GM18861 (cell line): ENCODE measurements around the gene AMPD3.

Experiments used
- ATAC-seq: cut with Tn5 transposase; IDR thresholded peaks from one replicate; pipeline ENCODE4 v1.9.1; 2021; ENCODE audit not compliant: unreplicated experiment

The AMPD3 gene

DNA sequence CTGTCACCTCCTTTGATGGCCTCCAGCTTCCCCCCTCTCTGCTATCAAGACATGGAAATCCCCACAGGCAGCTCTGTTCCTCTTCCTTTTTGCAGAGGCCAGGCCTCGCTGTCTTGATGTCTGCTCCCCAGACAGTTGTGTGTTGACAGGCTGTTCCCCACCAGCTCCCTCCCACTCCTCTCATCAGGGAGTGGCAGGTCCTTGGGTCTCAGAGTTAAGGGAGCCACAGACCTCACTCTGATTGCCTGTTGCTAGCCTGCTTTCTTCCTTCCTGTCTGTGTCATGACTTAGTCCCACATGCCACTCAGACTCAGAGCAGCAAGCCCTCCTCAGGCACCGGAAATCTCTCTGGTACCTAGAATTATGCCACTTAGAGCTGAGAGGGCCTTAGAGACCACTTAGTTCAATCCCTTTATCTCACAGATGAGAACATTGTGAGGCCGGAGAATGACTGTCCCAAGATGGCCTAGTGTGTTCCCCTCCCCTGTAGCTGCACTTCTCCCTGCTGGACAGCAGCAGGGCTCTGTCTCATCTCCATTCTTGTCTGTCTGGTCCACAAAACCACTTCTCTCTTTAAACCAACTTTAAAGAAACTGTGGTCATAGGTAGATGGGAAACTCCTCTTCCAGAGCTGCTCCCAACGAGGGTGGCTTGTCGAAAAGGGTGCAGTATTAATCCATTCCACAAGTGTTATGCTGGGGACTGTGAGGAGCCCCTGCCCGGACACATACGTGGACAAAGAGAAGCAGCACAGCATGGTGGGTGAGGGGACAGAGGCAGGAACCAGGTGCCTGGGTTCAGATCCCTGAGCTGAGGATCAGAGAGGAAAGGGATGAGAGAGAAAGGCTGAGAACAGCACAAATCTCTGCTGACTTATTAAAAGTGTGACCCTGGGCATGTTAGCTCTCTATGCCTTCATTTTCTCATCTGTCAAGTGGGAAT, 4.2 kb downstream of the AMPD3 start:
- ATAC-seq = peak; percentile 46

DNA sequence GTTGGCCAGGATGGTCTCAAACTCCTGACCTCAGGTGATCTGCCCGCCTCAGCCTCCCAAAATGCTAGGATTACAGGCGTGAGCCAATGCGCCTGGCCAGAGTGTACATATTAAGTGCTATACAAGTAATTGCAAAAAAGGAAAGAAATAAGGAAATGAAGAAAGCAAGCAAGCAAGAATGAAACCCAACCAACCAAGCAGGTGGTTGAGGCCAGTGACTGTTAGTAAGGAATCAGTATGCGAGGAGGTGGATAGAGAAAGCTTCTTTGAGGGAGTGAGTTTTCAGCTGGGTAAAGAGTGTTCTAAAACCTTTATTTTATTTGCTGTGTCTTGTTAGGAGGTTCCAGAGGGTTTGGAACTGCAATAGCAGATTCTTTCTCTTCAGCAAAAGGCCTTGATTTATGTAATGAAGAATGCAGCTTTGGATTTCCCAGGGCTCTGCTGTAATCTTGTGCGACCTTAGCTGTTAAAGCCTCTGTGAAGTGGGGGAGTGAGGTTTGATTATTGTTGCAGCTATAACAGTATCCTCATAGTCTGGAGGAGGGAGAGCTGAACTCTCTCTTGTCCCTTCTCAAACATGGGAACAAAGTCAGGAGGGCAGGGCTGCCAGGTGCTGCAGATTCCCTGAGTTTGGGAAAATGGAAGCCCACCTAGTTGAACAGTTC, 5.7 kb downstream of the AMPD3 start:
- peak; percentile 33 for ATAC-seq

DNA sequence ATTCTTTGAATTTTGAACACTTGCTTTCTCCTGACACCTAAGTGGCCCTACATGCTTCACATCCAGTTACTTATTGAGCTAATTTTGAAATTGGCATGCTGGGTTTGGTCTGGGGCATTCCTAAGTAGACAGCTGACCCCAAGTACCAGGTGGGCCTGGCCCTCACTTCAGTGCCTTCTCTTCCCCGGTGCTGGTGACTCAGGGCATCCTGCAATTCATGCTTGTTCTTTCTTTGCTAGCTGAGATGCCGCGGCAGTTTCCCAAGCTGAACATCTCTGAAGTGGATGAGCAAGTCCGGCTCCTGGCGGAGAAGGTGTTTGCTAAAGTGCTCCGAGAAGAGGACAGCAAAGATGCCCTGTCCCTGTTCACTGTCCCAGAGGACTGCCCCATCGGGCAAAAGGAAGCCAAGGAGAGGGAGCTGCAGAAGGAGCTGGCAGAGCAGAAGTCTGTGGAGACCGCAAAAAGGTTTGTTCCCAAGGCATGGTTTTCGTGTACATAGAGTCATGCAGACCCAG, 6.3 kb downstream of the AMPD3 start:
- ATAC-seq = no peak

DNA sequence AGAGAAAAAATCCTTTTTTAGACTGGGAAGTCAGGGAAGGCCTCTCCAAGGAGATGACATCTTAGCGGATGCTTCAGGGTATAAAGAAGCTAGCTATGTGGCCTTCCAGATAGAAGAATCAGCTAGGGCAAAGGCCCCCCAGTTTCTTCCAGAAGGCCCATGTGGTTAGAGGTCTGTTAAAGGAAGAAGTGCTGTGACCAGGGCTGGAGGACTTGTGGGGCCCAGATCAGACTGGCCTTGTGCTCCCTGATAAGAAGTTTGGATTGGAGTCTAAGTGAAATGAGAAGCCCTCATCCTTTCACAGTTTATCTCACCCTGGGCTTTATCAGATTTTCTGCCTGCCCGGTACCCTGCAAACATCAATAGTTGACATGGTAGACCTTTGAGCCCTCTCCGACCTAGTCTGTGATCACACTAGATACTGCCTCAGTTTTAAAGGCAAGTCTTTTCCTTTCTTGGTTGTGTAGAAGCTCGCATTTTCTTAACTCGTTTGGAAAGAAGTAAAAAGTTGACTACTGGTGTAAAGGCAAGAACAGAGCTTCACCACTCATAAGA, 7.8 kb downstream of the AMPD3 start:
- ATAC-seq = no peak

DNA sequence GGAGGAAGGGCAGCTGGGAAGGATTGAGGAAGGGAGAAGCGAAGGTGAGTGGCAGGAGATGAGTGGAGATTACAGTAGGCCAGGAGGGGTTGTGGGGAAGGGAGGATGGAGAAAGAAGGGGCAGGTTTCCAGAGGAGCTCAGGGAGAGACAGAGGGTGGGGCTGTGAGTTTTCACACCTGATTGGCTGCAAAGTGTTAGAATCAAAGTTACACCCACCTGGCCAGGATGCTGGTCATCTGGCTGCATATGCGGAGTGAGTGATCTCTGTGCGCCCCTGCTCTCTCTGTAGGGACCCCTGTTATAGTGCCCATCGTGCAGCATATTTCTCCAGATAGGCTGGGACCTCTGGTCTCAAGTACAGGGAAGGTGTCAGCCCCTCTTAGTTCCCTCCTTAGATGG, 18.3 kb downstream of the AMPD3 start:
- ATAC-seq = no peak

DNA sequence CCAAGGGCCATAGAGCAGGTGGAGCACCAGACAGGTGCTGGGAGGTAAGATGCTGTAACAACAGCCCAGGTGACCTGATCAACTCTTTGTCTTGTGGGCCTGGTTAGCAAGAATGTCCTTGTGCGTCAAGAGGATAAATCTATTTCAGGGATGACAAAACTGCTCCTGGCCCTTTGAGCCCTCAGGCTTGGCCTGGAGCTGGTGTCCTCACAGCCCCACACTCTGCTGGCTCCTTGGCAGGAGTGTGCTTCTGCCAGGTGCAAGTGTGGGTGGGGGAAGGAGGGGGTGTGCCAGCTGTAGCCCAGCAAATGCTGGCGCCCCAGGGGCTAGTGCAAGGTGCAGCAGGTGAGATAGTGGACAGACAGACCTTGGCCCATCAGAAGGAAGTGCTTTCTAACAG, 19.5 kb downstream of the AMPD3 start:
- ATAC-seq = no peak

DNA sequence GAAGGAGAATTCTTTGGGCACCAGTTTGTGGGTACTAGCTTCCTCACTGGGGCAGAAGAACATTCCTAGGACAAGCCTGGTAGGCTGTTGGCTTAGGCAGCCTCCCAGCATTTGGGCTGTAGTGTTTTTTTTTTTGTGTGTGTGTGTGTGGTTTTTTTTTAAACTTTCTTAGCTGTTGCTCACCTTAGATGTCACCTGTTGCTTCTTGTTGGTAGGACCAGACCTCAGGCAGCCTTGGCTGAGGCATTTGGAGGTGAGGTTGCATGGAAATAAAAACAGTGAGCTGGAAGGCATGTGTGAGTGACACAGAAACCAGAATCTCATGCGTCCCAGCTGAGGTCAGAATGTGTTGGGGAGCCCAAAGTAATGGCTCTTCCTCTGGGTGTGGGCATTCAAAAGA, 21.3 kb downstream of the AMPD3 start:
- no peak for ATAC-seq

DNA sequence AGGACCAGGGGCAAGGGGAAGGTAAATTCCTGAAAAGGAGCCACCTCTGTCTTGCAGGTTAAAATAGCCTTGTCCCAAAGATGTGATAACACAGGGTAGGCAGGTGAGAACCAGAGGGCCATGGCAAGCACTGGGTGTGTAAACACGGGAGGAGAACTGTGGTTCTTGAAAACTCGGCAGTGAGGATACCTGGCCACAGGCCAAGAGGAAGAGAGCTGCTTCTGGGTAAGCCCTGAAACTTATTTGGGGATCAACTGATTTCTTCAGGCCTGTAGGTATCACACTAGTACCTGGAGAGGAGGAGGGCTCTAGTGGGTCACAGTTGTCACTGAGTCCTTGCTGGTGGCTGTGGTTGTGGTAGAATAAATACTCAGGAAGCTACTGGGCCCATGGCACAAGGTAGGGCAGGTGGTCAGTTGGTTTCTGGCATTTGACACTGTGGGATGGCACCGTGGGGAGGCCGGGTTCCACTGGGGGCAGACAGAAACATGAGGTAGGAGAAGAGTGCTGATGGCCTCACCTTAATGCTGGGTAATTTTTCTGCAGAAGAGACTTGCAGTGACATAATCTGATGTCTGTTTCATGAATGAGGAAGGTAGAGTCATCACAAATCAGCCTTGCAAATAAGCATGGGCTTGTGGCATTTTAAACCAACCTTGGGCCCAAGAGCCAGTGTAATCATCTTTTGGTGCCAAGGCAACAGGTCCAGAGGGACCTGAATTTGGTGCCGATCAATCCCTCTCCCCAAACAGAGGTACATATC, 22.0 kb downstream of the AMPD3 start:
- no peak for ATAC-seq

DNA sequence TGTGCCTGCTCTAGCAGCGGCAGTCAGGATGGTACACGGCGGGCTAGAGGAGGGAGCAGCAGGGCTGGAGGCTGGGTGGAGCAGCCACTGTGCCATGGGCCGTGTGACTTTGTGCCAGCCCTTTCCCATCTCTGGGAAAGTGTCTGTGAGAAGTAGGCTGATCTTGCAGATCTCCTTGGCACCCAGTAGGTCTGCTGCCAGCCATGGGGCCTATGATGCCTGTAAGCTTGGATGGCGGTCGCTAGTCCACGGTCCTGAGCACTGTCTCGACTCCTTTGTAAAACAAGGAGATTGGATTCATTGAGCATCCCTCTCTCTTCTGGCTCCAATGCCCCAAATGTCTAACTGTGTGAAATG, 22.6 kb downstream of the AMPD3 start:
- no peak for ATAC-seq

DNA sequence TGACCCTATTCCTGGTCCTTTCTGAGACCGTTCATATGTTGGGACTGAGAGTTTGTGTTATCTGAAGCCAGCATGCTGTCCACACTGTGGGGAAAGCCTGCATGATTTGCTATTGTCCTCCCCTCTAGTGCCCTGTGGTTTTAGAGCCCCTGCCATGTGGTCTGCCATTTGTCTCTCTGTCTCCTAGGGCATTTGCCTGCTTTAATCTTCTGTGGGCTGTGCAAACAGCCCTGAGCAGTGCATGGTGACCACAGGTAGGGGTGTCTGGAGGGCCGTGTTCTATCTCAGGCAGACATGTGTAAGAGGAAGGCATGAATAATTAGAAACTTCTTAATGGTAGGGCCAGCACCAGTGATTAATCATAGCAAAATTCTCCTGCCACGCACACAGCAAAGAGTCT, 23.0 kb downstream of the AMPD3 start:
- no peak for ATAC-seq

DNA sequence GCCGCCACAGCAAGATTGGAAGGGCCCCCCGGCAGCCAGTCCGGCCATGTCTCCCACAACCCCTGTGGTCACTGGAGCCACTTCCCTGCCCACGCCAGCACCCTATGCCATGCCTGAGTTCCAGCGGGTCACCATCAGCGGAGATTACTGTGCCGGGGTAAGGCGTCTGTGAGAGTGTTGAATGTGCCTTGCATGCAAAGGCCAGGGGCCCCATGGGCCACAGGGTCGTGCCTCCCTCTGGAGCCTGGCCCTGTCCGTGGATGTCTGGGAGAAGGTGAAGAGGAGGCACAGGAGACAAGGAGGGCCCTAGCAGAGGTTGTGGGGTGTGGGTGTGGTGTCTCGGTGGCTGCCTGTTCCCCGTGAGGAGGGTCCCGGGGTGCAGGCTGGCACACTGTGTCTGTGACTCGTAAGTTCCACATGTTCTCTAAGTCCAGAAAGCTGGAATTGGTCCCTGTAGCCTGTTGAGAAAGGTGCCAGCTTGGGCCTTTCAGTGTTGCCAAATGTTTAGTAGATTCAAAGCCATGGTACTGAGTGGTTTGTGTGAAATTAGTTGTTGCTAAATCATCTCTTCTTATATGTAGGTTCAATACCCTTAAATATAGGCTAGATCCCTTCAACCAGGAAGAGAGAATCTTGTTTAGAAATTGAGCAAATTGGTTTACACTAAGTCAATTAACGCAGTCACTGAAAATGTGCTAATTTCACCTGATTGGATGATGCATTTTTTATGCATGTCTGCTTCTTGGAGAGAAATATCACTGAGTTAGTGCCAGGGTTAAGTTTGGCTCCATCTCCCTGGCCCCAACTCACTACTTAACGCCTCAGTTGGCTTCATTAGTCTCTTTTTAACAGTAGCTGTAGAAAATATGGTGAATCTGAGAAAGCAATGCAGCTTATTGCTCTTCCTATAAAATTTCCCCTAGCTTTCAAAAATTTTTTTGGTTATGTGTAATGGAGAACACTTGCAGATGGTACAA, 23.8 kb downstream of the AMPD3 start:
- ATAC-seq = no peak

DNA sequence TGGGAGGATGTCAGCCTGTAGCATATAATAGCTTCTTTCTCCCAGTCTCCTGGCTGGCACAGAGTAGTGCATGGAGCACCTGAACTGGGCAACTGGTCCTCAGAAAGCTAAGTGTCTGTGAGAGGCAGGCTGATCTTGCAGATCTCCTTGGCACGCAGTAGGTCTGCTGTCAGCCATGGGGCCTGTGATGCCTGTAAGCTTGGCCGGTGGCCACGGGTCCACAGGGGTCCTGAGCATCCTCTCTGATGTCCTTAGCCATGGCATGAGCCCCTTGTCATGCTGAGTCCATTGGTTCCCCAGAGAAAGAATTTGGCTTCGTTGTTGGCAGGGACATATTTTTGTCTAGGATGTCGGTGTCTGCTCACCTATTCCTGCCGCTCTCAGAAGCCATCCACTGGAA, 25.0 kb downstream of the AMPD3 start:
- no peak for ATAC-seq

DNA sequence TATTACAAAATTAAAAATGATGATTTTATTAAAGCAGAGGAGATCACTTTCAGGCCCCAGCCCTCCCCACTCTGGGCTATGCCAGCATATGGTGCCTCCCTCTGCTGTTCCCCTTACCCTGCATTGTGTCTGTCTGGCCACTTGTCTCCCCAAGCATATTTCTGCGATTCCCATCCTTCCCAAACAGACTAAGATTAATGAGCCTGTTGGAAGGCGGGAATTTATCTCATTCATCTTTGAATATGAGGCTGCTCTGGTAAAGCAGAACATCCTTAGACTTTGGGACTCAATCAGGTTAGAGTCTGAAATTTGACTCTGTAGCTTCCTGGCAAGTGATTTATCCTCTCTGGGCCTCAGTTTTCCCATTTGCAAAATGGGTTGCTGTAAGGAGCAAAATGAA, 25.7 kb downstream of the AMPD3 start:
- no peak for ATAC-seq

DNA sequence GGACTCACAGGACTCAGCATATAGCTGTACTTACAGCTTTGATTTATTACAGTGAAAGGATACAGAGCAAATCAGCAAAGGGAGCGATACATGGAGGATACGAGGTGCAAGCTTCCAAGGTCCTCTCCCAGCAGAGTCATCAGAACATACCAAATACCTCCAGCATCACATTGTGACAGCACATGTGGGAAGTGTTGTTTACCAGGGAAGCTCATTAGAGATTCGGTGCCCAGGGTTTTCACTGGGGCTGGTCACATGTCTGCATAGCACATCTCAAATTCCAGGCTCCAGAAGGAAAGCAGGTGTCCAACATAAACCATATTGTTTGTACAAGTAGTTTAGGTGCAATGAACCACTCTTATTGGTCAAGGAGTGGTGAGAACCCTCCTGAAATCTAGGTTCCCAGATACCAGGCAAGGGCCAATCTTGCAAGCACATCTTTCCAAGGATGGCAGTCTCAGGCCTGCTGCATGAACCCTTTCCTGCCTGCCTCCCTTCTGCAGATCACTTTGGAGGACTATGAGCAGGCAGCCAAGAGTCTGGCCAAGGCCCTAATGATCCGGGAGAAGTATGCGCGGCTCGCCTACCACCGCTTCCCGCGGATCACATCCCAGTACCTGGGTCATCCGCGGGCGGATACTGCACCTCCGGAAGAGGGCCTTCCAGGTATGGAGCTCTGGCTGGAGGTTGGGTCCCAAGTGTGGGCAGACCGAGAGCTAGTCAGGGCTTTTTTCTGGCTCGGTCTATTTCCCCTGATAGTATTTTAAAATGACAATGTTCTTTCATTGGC, 26.7 kb downstream of the AMPD3 start:
- no peak for ATAC-seq

DNA sequence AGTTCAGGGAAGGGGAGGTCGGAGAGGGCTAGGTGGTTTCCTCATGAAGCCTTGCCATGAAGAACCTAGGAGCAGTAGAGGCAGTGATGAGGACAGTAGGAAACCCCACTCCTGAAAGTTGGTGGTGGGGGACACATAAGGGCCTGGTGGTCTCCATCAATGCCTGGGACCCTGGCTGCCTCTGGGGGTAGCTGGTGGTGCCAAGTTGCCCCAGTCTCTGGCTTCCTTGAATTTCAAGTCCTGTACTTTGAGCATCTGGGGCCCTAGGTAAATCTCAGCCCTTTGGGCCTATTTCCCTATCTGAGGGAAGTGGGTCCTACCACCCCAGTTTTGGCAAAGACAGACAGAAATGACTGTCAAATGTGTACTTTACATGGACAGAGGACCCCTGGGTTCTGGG, 28.1 kb downstream of the AMPD3 start:
- no peak for ATAC-seq

DNA sequence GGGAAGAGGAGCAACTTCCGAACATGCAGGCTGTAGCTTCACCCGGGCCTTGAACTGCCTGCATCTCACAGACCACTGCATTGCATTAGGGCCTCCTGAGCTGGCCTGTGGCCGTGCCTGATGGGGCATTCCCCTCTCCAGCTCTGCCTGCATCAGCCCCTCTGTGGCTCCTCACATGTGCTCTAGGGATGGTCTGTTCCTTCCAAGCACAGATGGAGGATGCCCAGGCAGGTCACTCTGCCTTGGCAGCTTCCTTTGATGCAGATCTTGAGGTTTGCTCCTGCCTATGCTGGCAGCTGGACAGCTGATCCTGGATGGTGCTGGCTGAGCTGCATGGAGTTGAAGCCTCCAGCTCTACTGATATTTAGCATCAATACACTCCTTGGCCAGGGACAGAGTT, 28.5 kb downstream of the AMPD3 start:
- no peak for ATAC-seq

DNA sequence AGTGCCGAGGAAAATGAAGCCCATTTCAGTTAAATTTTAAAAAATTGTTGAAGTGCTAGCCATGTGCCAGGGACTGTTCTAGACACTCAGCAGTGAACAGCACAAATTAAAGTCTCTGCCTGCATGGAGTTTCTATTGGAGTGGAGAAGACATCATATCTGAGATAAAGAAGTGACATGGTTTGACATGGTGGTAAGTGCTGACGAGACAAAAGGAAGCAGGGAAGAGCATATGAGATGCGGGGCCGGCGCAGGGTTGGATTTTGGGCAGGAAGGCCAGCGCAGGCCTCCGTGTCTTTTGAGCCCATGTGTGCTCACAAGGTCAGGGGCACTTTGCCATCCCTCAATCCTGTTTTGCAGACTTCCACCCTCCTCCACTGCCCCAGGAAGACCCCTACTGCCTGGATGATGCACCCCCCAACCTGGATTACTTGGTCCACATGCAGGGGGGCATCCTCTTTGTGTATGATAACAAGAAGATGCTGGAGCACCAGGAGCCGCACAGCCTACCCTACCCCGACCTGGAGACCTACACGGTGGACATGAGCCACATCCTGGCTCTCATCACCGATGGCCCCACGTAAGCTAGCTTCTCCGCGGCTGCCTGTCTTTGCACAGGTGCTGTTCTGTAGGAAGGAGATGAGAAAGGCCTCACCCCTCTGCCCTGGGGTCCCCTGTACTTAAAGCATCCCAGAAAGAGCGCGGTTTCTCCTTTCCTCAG, 29.6 kb downstream of the AMPD3 start:
- ATAC-seq = no peak

DNA sequence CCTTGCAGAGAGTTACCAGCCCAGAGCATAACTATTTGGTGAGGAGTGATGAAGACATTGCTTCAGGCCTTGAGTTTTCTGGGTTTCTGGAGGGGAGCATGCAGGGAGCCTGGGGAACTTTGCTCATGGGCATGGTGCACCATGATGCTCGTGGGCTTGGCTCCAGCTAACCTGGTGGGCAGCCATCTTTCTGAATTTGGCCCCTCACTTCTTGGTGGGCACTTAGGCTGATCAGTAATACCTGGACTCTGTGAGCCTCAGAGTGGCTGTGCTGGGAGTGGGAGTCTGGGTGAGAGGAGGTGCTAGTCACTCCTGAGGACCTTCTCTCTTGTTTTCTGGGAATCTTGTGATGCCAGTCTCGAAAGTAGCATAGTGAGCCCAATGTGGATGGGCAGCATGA, 30.6 kb downstream of the AMPD3 start:
- no peak for ATAC-seq
